Type B pancreatic cell (in vitro differentiated cells): ENCODE data around the gene EPB41L1. TPM values are rescaled to one million over a fixed set of nuclear protein-coding genes. Genes with fewer than 3 reads are reported as not detected.

Experiments
- DNase-seq: peaks from one replicate; pipeline ENCODE4 v3.0.0; 2021; ENCODE audit warnings: mixed read lengths; ENCODE audit not compliant: unreplicated experiment; ENCODE audit errors: extremely low spot score
- H3K27ac Mint-ChIP-seq: 2 replicates; pipeline ENCODE4 v1.8.0; 2021; ENCODE audit warnings: mild to moderate bottlenecking, mixed read lengths
- H3K27me3 Mint-ChIP-seq: 2 replicates; pipeline ENCODE4 v1.8.0; 2021; ENCODE audit warnings: mixed read lengths
- H3K36me3 Mint-ChIP-seq: 2 replicates; pipeline ENCODE4 v1.8.0; 2021; ENCODE audit warnings: mixed read lengths
- H3K4me1 Mint-ChIP-seq: one replicate; pipeline ENCODE4 v1.8.0; 2021; ENCODE audit warnings: mixed read lengths; ENCODE audit not compliant: unreplicated experiment
- H3K4me3 Mint-ChIP-seq: 2 replicates; pipeline ENCODE4 v1.8.0; 2021; ENCODE audit warnings: mild to moderate bottlenecking, mixed read lengths
- H3K9me3 Mint-ChIP-seq: 2 replicates; pipeline ENCODE4 v1.8.0; 2021; ENCODE audit warnings: mixed read lengths
- total RNA-seq: library from RNA; stranded (reverse); gene quantifications from 2 replicates; pipeline ENCODE4 v1.2.1, GENCODE V29; 2021; ENCODE audit warnings: low replicate concordance
- TF ChIP-seq, protein P1 (sequence below): fragments of 200-600 bp; sonication (generic); conservative IDR thresholded peaks from 2 replicates; pipeline ENCODE4 v1.5.0; 2021; ENCODE audit warnings: antibody characterized with exemption, mild to moderate bottlenecking

Gene EPB41L1
- total RNA-seq, 1 donor from 2014 or later: 68.1 TPM

- Mint-ChIP-seq H3K27ac (no peak overlapping the region), H3K36me3 (no peaks in the 10 kb centered on the region), H3K4me3 (no peak overlapping the region), H3K9me3 (no peaks in the 10 kb centered on the region), H3K4me1 (no peaks in the 10 kb centered on the region), H3K27me3 (no peaks in the 10 kb centered on the region)
- TF ChIP-seq, protein P1, sequence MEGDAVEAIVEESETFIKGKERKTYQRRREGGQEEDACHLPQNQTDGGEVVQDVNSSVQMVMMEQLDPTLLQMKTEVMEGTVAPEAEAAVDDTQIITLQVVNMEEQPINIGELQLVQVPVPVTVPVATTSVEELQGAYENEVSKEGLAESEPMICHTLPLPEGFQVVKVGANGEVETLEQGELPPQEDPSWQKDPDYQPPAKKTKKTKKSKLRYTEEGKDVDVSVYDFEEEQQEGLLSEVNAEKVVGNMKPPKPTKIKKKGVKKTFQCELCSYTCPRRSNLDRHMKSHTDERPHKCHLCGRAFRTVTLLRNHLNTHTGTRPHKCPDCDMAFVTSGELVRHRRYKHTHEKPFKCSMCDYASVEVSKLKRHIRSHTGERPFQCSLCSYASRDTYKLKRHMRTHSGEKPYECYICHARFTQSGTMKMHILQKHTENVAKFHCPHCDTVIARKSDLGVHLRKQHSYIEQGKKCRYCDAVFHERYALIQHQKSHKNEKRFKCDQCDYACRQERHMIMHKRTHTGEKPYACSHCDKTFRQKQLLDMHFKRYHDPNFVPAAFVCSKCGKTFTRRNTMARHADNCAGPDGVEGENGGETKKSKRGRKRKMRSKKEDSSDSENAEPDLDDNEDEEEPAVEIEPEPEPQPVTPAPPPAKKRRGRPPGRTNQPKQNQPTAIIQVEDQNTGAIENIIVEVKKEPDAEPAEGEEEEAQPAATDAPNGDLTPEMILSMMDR: no peak
- DNase-seq: no peak
Measured at GRCh38 chr20:36216314-36217025, 61.9 kb downstream of the EPB41L1 start.

DNA sequence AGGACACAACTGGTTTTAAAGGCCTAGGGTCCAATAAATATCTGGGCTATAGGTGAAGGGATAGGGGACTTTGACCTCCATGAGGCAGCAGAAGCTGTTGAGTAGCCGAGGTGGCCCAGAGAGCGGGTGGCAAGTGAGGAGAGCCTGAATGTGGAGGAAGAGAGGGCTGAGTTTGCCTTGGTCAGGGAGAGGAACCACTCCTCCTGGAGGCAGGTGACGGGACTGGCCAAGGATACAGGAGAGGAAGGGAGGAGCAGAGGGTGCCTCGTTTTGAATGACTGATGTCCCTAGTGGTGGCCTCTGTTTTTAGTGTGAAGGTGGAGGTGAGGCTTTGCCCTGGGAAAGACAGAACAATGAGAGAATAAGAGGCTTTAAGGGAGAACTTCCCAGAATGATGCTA is 62.7 kb downstream of the EPB41L1 start:
- Mint-ChIP-seq H3K36me3 (no peaks in the 10 kb centered on the region), H3K27me3 (no peaks in the 10 kb centered on the region), H3K4me1 (no peaks in the 10 kb centered on the region), H3K9me3 (no peaks in the 10 kb centered on the region), H3K27ac (no peak overlapping the region), H3K4me3 (no peak overlapping the region)
- DNase-seq: no peak
- TF ChIP-seq, protein P1: peak; percentile 37

GRCh38 chr20:36218380-36219064 is 64.0 kb downstream of the EPB41L1 start:
- H3K9me3 Mint-ChIP-seq: no peaks in the 10 kb centered on the region
- TF ChIP-seq, protein P1: no peak
- no peak overlapping the region for H3K4me3 Mint-ChIP-seq
- no peaks in the 10 kb centered on the region for H3K36me3 Mint-ChIP-seq
- H3K27ac Mint-ChIP-seq: no peak overlapping the region
- no peaks in the 10 kb centered on the region for H3K27me3 Mint-ChIP-seq
- H3K4me1 Mint-ChIP-seq: no peaks in the 10 kb centered on the region
- no peak for DNase-seq

- TF ChIP-seq, protein P1: no peak
- no peaks in the 10 kb centered on the region for H3K36me3 Mint-ChIP-seq
Measured at GRCh38 chr20:36219671-36220220, 65.2 kb downstream of the EPB41L1 start.

DNA sequence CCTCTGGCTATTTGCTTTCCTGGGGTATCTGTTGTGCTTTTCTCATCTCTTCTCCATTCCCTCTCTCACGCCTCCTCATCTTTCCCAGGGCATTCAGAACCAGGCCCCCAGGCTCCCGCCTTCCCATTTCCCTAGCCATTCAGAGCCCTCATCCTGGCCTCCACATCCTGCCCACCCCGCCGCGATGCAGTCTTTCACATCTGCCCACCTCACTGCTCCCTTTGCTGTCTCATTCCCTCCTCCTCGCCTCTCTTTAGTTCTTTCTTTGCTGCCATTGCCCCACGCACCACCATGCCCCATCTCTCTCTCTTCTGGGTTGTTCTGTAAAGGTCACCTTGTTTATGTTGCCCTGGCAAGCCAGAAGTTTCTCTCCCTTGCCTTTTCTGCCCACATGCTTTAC is 71.1 kb downstream of the EPB41L1 start:
- Mint-ChIP-seq H3K27me3 (no peaks in the 10 kb centered on the region), H3K4me1 (no peaks in the 10 kb centered on the region), H3K27ac (no peak overlapping the region), H3K4me3 (no peak overlapping the region), H3K9me3 (no peaks in the 10 kb centered on the region), H3K36me3 (peaks cover 2% of the 10 kb centered on the region)
- DNase-seq: no peak
- TF ChIP-seq, protein P1: no peak

More at GRCh38 chr20:36219671-36220220, 65.2 kb downstream of the EPB41L1 start:
- Mint-ChIP-seq H3K27ac (no peak overlapping the region), H3K27me3 (no peaks in the 10 kb centered on the region), H3K4me3 (no peak overlapping the region), H3K4me1 (no peaks in the 10 kb centered on the region), H3K9me3 (no peaks in the 10 kb centered on the region)
- DNase-seq: no peak
